Vagina (tissue), 2 donors: Measurements from ENCODE around the gene LMBRD1. TPM values are rescaled to one million over a fixed set of nuclear protein-coding genes. Genes with fewer than 3 reads are reported as not detected.
A peak's percentile ranks its signal among the peaks of the same experiment; 100 is the strongest.
"Not testable (repeated sequence)": the region's sequence is repeated elsewhere in the genome, so short reads cannot be mapped to it uniquely, and the experiment has no call there.

Experiments used
- DNase-seq, 2 donors: peaks; one replicate each; pipeline ENCODE4 v3.0.0-alpha.2; 2017; ENCODE audit errors: extremely low spot score in 2 of 2
- H3K27ac ChIP-seq: fragments of 200-600 bp; sonication (generic); one replicate; pipeline ENCODE4 v1.5.1; 2019
- H3K27me3 ChIP-seq: fragments of 200-600 bp; sonication (generic); one replicate; pipeline ENCODE4 v1.5.1; 2019
- H3K36me3 ChIP-seq, 2 donors: fragments of 200-600 bp; sonication (generic); one replicate each; pipeline ENCODE4 v1.5.1; 2017 to 2019
- H3K4me1 ChIP-seq: fragments of 200-600 bp; sonication (generic); one replicate; pipeline ENCODE4 v1.5.1; 2019
- H3K4me3 ChIP-seq, 2 donors: fragments of 200-600 bp; sonication (generic); 1 replicate in 1 of 2; 2 replicates in 1 of 2; pipeline ENCODE4 v1.5.1; 2016 to 2019
- H3K9me3 ChIP-seq: fragments of 200-600 bp; sonication (generic); one replicate; pipeline ENCODE4 v1.5.1; 2019
- POLR2A ChIP-seq, 2 donors: fragments of 450-650 bp; IDR thresholded peaks; one replicate each; pipeline ENCODE4 v1.6.1; 2017; ENCODE audit warnings: antibody characterized with exemption in 2 of 2, mild to moderate bottlenecking in 2 of 2, moderate library complexity in 2 of 2
- POLR2AphosphoS5 ChIP-seq, 2 donors: sonication (generic); formaldehyde crosslinking; IDR thresholded peaks; one replicate each; pipeline ENCODE4 v1.9.0; 2017; ENCODE audit warnings: antibody characterized with exemption in 2 of 2, mild to moderate bottlenecking in 2 of 2, low read depth in 1 of 2; ENCODE audit not compliant: insufficient read depth in 1 of 2
- intact Hi-C: fragments of 100-400 bp; cut with DNase I; formaldehyde crosslinking; loops from one replicate; pipeline ENCODE4 v1.15.1; 2023
- total RNA-seq: library from RNA; depleted of rRNA; stranded (reverse); fragments of >200 nt; gene quantifications from one replicate; pipeline ENCODE4 v1.2.3, GENCODE V29; 2016
- TF ChIP-seq, protein P1 (sequence below), 3 experiments: fragments of 450-650 bp in 2 of 3; fragments of 200-600 bp in 1 of 3; sonication (generic) in 1 of 3; IDR thresholded peaks; one replicate each; pipeline ENCODE4 v1.5.1; 2017 to 2019; ENCODE audit warnings: antibody characterized with exemption in 3 of 3, mild to moderate bottlenecking in 2 of 3, moderate library complexity in 2 of 3

The LMBRD1 gene
- total RNA-seq, 1 donor from 2014 or later: 36.6 TPM

DNA sequence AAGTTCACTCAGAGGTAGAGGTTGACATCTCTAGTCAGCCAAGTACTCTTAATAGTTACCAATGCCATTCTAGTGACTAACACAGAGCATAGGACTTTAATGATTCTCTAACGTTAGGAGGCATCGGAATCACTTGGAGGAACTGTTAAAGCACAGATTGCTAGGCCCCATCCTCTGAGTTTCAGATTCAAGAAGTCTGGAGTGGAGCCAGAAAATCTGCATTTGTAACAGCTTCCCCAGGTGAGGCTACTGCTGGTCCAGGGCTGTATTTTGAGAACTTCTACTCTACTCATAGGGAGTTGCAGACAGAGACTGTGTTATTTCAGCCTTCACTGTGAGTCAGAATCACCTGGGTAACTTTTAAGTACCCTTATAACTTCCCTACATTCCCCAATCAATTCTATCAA lies 5.7 kb downstream of the LMBRD1 start:
- no peaks in the 10 kb centered on the region for H3K27me3 ChIP-seq
- no peak for DNase-seq
- TF ChIP-seq POLR2AphosphoS5 (IDR thresholded peaks at IDR 0.05; ENCODE audit: insufficient read depth in 1 of 2, low read depth in 1 of 2) (no peak), POLR2A (IDR thresholded peaks at IDR 0.05) (no peak)
- TF ChIP-seq, protein P1, sequence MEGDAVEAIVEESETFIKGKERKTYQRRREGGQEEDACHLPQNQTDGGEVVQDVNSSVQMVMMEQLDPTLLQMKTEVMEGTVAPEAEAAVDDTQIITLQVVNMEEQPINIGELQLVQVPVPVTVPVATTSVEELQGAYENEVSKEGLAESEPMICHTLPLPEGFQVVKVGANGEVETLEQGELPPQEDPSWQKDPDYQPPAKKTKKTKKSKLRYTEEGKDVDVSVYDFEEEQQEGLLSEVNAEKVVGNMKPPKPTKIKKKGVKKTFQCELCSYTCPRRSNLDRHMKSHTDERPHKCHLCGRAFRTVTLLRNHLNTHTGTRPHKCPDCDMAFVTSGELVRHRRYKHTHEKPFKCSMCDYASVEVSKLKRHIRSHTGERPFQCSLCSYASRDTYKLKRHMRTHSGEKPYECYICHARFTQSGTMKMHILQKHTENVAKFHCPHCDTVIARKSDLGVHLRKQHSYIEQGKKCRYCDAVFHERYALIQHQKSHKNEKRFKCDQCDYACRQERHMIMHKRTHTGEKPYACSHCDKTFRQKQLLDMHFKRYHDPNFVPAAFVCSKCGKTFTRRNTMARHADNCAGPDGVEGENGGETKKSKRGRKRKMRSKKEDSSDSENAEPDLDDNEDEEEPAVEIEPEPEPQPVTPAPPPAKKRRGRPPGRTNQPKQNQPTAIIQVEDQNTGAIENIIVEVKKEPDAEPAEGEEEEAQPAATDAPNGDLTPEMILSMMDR (IDR thresholded peaks at IDR 0.05): no peak
- no peaks in the 10 kb centered on the region for H3K9me3 ChIP-seq
- peaks cover 22% of the 10 kb centered on the region for H3K4me1 ChIP-seq
- H3K27ac ChIP-seq: peak overlapping the region; percentile 58
- peaks cover 0 to 4% of the 10 kb centered on the region in 2 donors for H3K36me3 ChIP-seq
- intact Hi-C loops: no loop called here
- no peak overlapping the region for H3K4me3 ChIP-seq

DNA sequence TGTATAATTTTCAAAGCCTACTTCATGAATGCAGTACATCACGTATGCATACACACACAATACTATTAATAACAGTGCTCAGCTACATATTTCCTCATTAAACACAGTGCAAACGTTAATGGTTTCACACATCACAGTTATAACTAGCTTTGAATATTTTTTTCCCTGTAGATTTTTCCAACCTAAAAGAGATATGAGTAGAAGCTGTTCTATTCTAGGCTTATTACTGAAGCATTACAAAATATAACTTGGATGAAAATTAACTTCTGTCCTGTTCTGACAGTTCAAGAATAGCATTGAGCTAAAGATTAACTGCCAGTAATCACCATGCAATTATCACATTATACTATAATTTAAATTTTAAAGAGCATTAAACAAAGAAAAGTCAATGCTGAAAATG lies 6.2 kb downstream of the LMBRD1 start:
- Histone ChIP-seq H3K36me3 (peaks cover 0 to 4% of the 10 kb centered on the region in 2 donors), H3K4me3 (no peak overlapping the region), H3K27me3 (no peaks in the 10 kb centered on the region), H3K9me3 (no peaks in the 10 kb centered on the region), H3K4me1 (peaks cover 22% of the 10 kb centered on the region), H3K27ac (peak overlapping the region; percentile 58)
- TF ChIP-seq POLR2AphosphoS5 (IDR thresholded peaks at IDR 0.05; ENCODE audit: insufficient read depth in 1 of 2, low read depth in 1 of 2) (no peak), POLR2A (IDR thresholded peaks at IDR 0.05) (no peak)
- TF ChIP-seq, protein P1 (IDR thresholded peaks at IDR 0.05): no peak
- intact Hi-C loops: no loop called here
- DNase-seq: no peak

DNA sequence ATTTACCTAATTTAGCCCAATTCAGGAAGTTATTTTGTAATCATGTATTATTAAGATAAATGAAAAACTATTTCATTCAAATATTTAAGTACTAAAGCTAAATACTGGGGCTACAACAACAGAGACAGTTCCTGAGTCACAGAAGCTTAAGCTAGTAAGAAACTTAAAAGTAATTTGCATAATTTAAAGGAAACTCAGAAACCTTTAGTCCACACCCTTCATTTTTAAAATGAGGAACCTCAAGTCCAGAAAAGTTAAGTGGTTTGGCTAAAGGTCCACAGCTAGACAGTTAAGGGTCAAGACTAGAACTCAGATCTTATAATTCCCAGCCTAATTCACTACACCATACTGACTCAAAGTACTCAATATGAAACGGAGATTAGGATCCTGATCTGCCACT lies 7.2 kb downstream of the LMBRD1 start:
- H3K27me3 ChIP-seq: no peaks in the 10 kb centered on the region
- intact Hi-C loops: no loop called here
- H3K36me3 ChIP-seq: peaks cover 0 to 4% of the 10 kb centered on the region in 2 donors
- H3K4me1 ChIP-seq: peaks cover 22% of the 10 kb centered on the region
- H3K9me3 ChIP-seq: no peaks in the 10 kb centered on the region
- DNase-seq: no peak
- no peak overlapping the region for H3K27ac ChIP-seq
- H3K4me3 ChIP-seq: no peak overlapping the region
- TF ChIP-seq POLR2AphosphoS5 (IDR thresholded peaks at IDR 0.05; ENCODE audit: insufficient read depth in 1 of 2, low read depth in 1 of 2): no peak
- no peak for TF ChIP-seq POLR2A (IDR thresholded peaks at IDR 0.05)
- TF ChIP-seq, protein P1 (IDR thresholded peaks at IDR 0.05): no peak

DNA sequence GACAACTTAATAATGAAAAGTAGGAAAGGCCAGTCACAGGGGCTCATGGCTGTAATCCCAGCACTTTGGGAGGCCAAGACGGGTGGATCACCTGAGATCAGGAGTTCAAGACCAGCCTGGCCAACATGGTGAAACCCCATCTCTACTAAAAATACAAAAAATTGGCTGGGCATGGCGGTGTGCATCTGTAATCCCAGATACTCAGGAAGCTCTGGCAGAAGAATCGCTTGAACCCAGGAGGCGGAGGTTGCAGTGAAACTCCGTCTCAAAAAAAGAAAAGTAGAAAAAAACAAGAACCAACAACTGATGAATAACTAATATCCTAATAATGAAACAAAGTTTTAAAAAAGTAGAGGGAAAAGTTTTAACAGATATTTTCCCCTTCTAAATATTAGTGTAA lies 9.4 kb downstream of the LMBRD1 start:
- peaks cover 15% of the 10 kb centered on the region for H3K4me1 ChIP-seq

DNA sequence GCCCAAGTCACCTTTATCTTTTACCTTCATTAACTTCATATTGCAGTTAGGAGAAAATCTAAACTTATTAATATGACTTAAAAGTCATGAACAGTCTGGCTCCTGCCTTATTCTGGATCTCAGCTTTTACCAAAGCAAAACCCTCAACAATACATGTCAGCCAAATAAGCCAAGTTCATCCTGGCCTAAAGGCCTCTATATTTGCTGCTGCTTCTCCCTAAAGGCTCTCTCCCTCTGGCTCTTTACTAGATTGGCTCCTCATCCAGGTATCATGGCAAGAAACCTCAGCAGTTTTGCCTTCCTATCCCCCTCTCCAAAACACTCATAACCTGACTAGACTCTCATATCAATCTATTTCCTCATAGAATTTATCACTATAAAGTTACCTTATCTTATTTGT lies 11.1 kb downstream of the LMBRD1 start:
- intact Hi-C loops: no loop called here
- DNase-seq: no peak
- Histone ChIP-seq H3K36me3 (peaks cover 0 to 4% of the 10 kb centered on the region in 2 donors), H3K4me3 (no peak overlapping the region), H3K27ac (no peak overlapping the region), H3K27me3 (no peaks in the 10 kb centered on the region), H3K9me3 (no peaks in the 10 kb centered on the region), H3K4me1 (no peaks in the 10 kb centered on the region)
- TF ChIP-seq, protein P1 (IDR thresholded peaks at IDR 0.05): no peak
- no peak for TF ChIP-seq POLR2A (IDR thresholded peaks at IDR 0.05)

More for the DNA sequence above, 9.4 kb downstream of the LMBRD1 start:
- H3K36me3 ChIP-seq, DNase-seq, H3K4me3 ChIP-seq, H3K27ac ChIP-seq, intact Hi-C loops, H3K27me3 ChIP-seq, H3K9me3 ChIP-seq: not testable (repeated sequence)
